ENCODE measurements around the gene IQCB1. TPM values are rescaled to one million over a fixed set of nuclear protein-coding genes. Genes with fewer than 3 reads are reported as not detected.
"Not testable (repeated sequence)": the region's sequence is repeated elsewhere in the genome, so short reads cannot be mapped to it uniquely, and the experiment has no call there.

IQCB1 gene
- total RNA-seq, 1 donor from 2014 or later = 17.1 TPM

DNA sequence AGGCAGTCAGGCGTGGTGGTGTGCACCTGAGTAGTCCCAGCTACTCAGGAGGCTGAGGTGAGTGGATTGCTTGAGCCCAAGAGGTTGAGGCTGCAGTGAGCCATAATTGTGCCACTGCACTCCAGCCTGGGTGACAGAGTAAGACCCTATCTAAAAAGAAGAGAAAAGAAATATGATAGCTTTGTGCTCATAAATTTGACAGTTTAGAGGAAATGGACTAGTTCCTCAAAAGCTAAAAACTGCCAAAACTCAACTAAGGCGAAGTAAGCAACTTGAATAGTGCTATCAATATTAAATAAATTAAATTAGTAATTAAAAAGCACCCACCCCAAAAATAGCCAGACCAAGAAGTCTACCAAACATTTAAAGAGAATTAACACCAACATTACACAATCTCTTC is 34.9 kb upstream of the IQCB1 start:
- Mint-ChIP-seq H3K9me3 (ENCODE audit: unreplicated experiment) (no peaks in the 10 kb centered on the region), H3K4me3 (ENCODE audit: unreplicated experiment) (no peak overlapping the region), H3K27ac (ENCODE audit: unreplicated experiment) (no peak overlapping the region), H3K4me1 (ENCODE audit: unreplicated experiment) (no peaks in the 10 kb centered on the region), H3K27me3 (ENCODE audit: unreplicated experiment) (no peaks in the 10 kb centered on the region), H3K36me3 (ENCODE audit: unreplicated experiment) (peaks cover 2% of the 10 kb centered on the region)
- TF ChIP-seq, protein P1, sequence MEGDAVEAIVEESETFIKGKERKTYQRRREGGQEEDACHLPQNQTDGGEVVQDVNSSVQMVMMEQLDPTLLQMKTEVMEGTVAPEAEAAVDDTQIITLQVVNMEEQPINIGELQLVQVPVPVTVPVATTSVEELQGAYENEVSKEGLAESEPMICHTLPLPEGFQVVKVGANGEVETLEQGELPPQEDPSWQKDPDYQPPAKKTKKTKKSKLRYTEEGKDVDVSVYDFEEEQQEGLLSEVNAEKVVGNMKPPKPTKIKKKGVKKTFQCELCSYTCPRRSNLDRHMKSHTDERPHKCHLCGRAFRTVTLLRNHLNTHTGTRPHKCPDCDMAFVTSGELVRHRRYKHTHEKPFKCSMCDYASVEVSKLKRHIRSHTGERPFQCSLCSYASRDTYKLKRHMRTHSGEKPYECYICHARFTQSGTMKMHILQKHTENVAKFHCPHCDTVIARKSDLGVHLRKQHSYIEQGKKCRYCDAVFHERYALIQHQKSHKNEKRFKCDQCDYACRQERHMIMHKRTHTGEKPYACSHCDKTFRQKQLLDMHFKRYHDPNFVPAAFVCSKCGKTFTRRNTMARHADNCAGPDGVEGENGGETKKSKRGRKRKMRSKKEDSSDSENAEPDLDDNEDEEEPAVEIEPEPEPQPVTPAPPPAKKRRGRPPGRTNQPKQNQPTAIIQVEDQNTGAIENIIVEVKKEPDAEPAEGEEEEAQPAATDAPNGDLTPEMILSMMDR (IDR thresholded peaks at IDR 0.05) = no peak
- DNase-seq (ENCODE audit: extremely low spot score, unreplicated experiment) = no peak

DNA sequence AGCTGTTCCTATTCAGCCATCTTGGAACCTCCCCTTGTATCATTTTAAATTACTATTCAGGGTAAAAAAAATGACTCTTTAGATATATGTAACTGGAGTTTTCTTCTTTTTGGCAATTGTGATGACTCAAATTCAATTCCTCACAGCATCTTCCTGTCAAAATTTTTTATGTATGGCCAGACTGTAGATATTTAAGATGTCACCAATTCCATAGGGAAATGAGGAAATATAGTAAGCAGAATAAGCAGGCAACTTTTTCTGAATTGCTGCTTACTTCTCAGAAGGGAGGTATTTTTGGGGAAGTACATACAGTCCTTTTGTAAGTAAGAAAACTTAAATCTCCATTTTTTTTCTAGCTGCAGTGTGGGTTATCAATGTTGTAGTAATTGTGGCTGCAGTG is 28.9 kb upstream of the IQCB1 start:
- TF ChIP-seq, protein P1 (IDR thresholded peaks at IDR 0.05) = no peak
- H3K4me1 Mint-ChIP-seq (ENCODE audit: unreplicated experiment) = no peaks in the 10 kb centered on the region
- no peaks in the 10 kb centered on the region for H3K27me3 Mint-ChIP-seq (ENCODE audit: unreplicated experiment)
- no peak for DNase-seq (ENCODE audit: extremely low spot score, unreplicated experiment)
- no peak overlapping the region for H3K4me3 Mint-ChIP-seq (ENCODE audit: unreplicated experiment)
- no peaks in the 10 kb centered on the region for H3K9me3 Mint-ChIP-seq (ENCODE audit: unreplicated experiment)
- no peak overlapping the region for H3K27ac Mint-ChIP-seq (ENCODE audit: unreplicated experiment)
- H3K36me3 Mint-ChIP-seq (ENCODE audit: unreplicated experiment) = no peaks in the 10 kb centered on the region

DNA sequence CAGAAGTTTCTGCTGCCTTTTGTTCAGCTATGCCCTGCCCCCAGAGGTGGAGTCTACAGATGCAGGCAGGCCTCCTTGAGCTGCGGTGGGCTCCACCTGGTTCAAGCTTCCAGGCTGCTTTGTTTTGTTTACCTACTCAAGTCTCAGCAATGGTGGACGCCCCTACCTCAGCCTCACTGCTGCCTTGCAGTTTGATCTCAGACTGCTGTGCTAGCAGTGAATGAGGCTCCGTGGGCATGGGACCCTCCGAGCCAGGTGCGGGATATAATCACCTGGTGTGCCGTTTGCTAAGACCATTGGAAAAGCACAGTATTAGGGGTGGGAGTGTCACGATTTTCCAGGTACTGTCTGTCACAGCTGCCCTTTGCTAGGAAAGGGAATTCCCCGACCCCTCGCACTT is 28.4 kb upstream of the IQCB1 start:
- not testable (repeated sequence) for H3K36me3 Mint-ChIP-seq (ENCODE audit: unreplicated experiment); H3K9me3 Mint-ChIP-seq (ENCODE audit: unreplicated experiment); H3K27ac Mint-ChIP-seq (ENCODE audit: unreplicated experiment); H3K4me3 Mint-ChIP-seq (ENCODE audit: unreplicated experiment); DNase-seq (ENCODE audit: extremely low spot score, unreplicated experiment); H3K4me1 Mint-ChIP-seq (ENCODE audit: unreplicated experiment); H3K27me3 Mint-ChIP-seq (ENCODE audit: unreplicated experiment)

GRCh38 chr3:121857778-121858177 is 22.9 kb upstream of the IQCB1 start:
- not testable (repeated sequence) for H3K27me3 Mint-ChIP-seq (ENCODE audit: unreplicated experiment); H3K27ac Mint-ChIP-seq (ENCODE audit: unreplicated experiment); H3K4me1 Mint-ChIP-seq (ENCODE audit: unreplicated experiment); H3K36me3 Mint-ChIP-seq (ENCODE audit: unreplicated experiment); H3K4me3 Mint-ChIP-seq (ENCODE audit: unreplicated experiment); H3K9me3 Mint-ChIP-seq (ENCODE audit: unreplicated experiment); DNase-seq (ENCODE audit: extremely low spot score, unreplicated experiment)

DNA sequence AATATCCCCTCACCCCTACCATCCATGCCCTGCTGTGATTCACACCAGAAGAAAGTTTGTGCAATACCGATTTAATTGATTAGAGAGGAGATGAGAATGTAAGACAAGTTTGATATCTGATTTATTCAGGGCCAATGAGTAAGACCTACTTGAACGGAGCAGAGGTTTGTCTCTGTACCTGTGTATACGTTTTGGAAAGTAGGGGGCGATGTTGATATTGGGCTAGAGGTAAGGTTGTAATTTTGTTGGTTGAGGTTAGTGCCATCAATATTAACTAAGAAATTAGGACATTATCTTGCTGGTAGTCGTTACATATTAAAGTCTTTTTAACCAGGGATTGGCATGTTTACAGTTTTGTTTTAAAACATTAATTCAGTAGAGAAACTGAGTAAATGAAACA is 20.7 kb upstream of the IQCB1 start:
- H3K36me3 Mint-ChIP-seq (ENCODE audit: unreplicated experiment) = no peaks in the 10 kb centered on the region
- TF ChIP-seq, protein P1 (IDR thresholded peaks at IDR 0.05) = peak; percentile 18
- H3K4me3 Mint-ChIP-seq (ENCODE audit: unreplicated experiment) = no peak overlapping the region
- DNase-seq (ENCODE audit: extremely low spot score, unreplicated experiment) = no peak
- H3K27ac Mint-ChIP-seq (ENCODE audit: unreplicated experiment) = no peak overlapping the region
- H3K9me3 Mint-ChIP-seq (ENCODE audit: unreplicated experiment) = no peaks in the 10 kb centered on the region
- H3K4me1 Mint-ChIP-seq (ENCODE audit: unreplicated experiment) = no peaks in the 10 kb centered on the region
- no peaks in the 10 kb centered on the region for H3K27me3 Mint-ChIP-seq (ENCODE audit: unreplicated experiment)

GRCh38 chr3:121852256-121852655 is 17.4 kb upstream of the IQCB1 start:
- Mint-ChIP-seq H3K4me3 (ENCODE audit: unreplicated experiment) (no peak overlapping the region), H3K36me3 (ENCODE audit: unreplicated experiment) (no peaks in the 10 kb centered on the region), H3K27ac (ENCODE audit: unreplicated experiment) (no peak overlapping the region), H3K27me3 (ENCODE audit: unreplicated experiment) (no peaks in the 10 kb centered on the region), H3K4me1 (ENCODE audit: unreplicated experiment) (no peaks in the 10 kb centered on the region), H3K9me3 (ENCODE audit: unreplicated experiment) (no peaks in the 10 kb centered on the region)
- TF ChIP-seq, protein P1 (IDR thresholded peaks at IDR 0.05) = no peak
- no peak for DNase-seq (ENCODE audit: extremely low spot score, unreplicated experiment)
